BLaER1 (cell line): ENCODE measurements around the gene TMEM97.
"Not testable (repeated sequence)": the region's sequence is repeated elsewhere in the genome, so short reads cannot be mapped to it uniquely, and the experiment has no call there.

Source experiments
- H3K27ac ChIP-seq: shearing (Covaris generic); formaldehyde crosslinking; 2 replicates; pipeline ENCODE4 v1.8.1; 2022
- H3K27me3 ChIP-seq: shearing (Covaris generic); formaldehyde crosslinking; 2 replicates; pipeline ENCODE4 v1.8.1; 2022
- H3K36me3 ChIP-seq: shearing (Covaris generic); formaldehyde crosslinking; 2 replicates; pipeline ENCODE4 v1.8.1; 2022
- H3K4me1 ChIP-seq: shearing (Covaris generic); formaldehyde crosslinking; 2 replicates; pipeline ENCODE4 v1.8.1; 2022
- H3K4me2 ChIP-seq: shearing (Covaris generic); formaldehyde crosslinking; 2 replicates; pipeline ENCODE4 v1.8.1; 2022
- H3K4me3 ChIP-seq: shearing (Covaris generic); formaldehyde crosslinking; 2 replicates; pipeline ENCODE4 v1.8.1; 2022
- H3K9ac ChIP-seq: shearing (Covaris generic); formaldehyde crosslinking; 2 replicates; pipeline ENCODE4 v1.8.1; 2022
- H3K9me3 ChIP-seq: shearing (Covaris generic); formaldehyde crosslinking; 2 replicates; pipeline ENCODE4 v1.8.1; 2022
- H4K20me1 ChIP-seq: shearing (Covaris generic); formaldehyde crosslinking; 2 replicates; pipeline ENCODE4 v1.8.1; 2022
- Cebpa-rat ChIP-seq: shearing (Covaris generic); IDR thresholded peaks from 2 replicates; pipeline ENCODE4 v1.8.1; 2022

The TMEM97 gene

DNA sequence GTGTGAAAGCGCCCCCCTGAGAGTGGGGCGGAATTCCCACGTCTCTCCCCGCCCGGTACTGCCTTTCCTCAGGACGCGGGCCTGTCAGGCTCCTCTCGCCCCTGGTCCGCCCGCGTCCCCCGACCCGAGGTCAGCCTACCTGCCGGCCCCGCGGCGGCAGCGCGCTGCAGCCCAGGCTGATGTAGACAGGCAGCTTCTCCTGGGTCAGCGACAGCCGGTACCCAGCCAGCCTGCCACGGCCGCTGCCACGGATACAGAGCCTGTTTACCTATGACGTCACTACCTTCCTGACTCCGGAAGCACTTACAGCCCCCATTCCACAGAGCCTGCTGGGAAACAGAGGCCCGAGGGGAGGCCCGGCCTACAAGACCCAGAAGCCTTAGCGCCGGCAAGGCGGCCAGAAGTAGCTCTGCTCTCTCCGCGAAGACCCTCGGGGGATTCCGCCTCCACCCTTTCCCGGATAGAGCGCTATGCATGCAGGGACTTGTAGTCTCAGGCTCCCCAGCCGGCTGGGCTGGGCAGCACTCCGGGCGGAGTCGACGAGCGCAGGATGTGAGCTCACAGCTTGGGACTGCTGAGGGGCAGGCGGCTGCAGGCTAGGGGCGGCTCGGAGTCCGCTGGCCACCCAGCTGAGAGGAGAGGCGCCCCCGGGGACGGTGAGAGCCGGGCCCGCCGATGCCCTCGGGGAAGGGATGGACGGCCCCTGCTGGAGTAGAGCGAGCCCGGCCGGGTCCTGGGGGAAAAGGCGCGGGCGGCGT is 16.4 kb downstream of the TMEM97 start, which contains the start of the genes IFT20 and TNFAIP1:
IFT20 (minus strand) TSS at position 272 of the 758 bp plus-strand sequence. CDS start 3,487 bp downstream, outside the sequence.
TNFAIP1 (plus strand) TSS at position 561 of the 758 bp plus-strand sequence. CDS start 3,761 bp downstream, outside the sequence.
- TF ChIP-seq Cebpa-rat: no peak

GRCh38 chr17:28335959-28336871 is 17.2 kb downstream of the TMEM97 start:
- Histone ChIP-seq H3K4me1 (peaks cover 25% of the 10 kb centered on the region), H3K27me3 (no peaks in the 10 kb centered on the region), H3K4me2 (peak overlapping the region; percentile 95), H3K9me3 (no peaks in the 10 kb centered on the region), H3K4me3 (peak overlapping the region; percentile 93), H4K20me1 (peaks cover 67% of the 10 kb centered on the region), H3K27ac (peak overlapping the region; percentile 64; the same call in 1 of the 2 replicates), H3K36me3 (peaks cover 37% of the 10 kb centered on the region), H3K9ac (peak overlapping the region; percentile 84)
- TF ChIP-seq Cebpa-rat: no peak

More for the DNA sequence above, 16.4 kb downstream of the TMEM97 start, which contains the start of the genes IFT20 and TNFAIP1:
- Histone ChIP-seq H3K27me3 (no peaks in the 10 kb centered on the region), H3K4me3 (peak within 1 kb of the TSS; percentile 93), H3K9me3 (no peaks in the 10 kb centered on the region), H3K9ac (peak within 1 kb of the TSS; percentile 84), H3K4me1 (peaks cover 25% of the 10 kb centered on the region), H3K4me2 (peak within 1 kb of the TSS; percentile 98), H4K20me1 (peaks cover 76% of the 10 kb centered on the region), H3K36me3 (peaks cover 37% of the 10 kb centered on the region), H3K27ac (peak within 1 kb of the TSS; percentile 64)

- H3K36me3 ChIP-seq: peaks cover 47% of the 10 kb centered on the region
- H3K27me3 ChIP-seq: no peaks in the 10 kb centered on the region
- H3K4me2 ChIP-seq: no peak overlapping the region
- H3K9ac ChIP-seq: no peak overlapping the region; the same call in 1 of the 2 replicates
- H3K4me1 ChIP-seq: peaks cover 25% of the 10 kb centered on the region
- H3K9me3 ChIP-seq: no peaks in the 10 kb centered on the region
- peaks cover 56% of the 10 kb centered on the region for H4K20me1 ChIP-seq
- TF ChIP-seq Cebpa-rat: no peak
- H3K4me3 ChIP-seq: no peak overlapping the region
- no peak overlapping the region for H3K27ac ChIP-seq
These were observed 19.2 kb downstream of the TMEM97 start for GRCh38 chr17:28338056-28338768.

DNA sequence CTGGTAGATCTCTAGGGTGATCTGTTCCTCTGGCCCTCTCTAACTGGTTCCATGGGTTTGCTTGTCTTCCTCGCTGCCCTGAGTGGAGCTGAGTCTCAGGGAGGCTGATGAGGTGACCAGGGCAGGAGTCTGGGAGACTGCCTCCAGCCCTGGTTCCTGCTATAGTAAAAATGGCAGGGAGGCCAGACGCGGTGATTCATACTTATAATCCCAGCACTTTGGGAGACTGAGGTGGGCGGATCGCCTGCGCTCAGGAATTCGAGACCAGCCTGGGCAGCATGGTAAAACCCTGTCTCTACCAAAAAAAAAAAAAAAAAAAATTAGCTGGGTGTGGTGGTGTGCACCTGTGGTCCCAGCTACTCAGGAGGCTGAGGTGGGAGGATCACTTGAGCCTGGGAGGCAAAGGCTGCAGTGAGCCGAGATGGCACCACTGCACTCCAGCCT is 19.8 kb downstream of the TMEM97 start:
- not testable (repeated sequence) for H3K27me3 ChIP-seq, H3K27ac ChIP-seq, H3K4me3 ChIP-seq, H3K9me3 ChIP-seq, H3K9ac ChIP-seq, H3K4me2 ChIP-seq
- Histone ChIP-seq H3K36me3 (peaks cover 53% of the 10 kb centered on the region), H3K4me1 (peaks cover 20% of the 10 kb centered on the region), H4K20me1 (peaks cover 55% of the 10 kb centered on the region)

DNA sequence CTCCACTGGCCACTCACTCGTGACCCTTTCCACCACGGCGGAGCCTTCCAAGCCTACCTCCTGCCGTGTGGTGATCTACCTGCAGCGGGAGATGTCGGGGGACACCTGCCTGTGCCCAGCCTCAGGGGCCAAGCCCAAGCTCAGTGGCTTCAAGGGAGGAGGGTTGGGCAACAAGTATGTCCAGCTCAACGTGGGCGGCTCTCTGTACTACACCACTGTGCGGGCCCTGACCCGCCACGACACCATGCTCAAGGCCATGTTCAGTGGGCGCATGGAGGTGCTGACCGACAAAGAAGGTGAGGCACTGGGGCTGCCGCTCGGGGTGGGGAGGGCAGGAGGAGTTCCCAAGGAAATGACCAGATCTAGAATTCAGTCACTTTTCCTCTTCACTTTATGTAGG is 20.4 kb downstream of the TMEM97 start:
- no peak overlapping the region for H3K27ac ChIP-seq
- H3K36me3 ChIP-seq: peaks cover 59% of the 10 kb centered on the region
- H4K20me1 ChIP-seq: peaks cover 55% of the 10 kb centered on the region
- no peak overlapping the region for H3K9ac ChIP-seq
- peaks cover 14% of the 10 kb centered on the region for H3K4me1 ChIP-seq
- H3K27me3 ChIP-seq: no peaks in the 10 kb centered on the region
- H3K9me3 ChIP-seq: no peaks in the 10 kb centered on the region
- no peak overlapping the region for H3K4me3 ChIP-seq
- no peak overlapping the region for H3K4me2 ChIP-seq
- no peak for TF ChIP-seq Cebpa-rat

GRCh38 chr17:28340374-28340773 is 21.4 kb downstream of the TMEM97 start:
- peaks cover 68% of the 10 kb centered on the region for H3K36me3 ChIP-seq
- peaks cover 58% of the 10 kb centered on the region for H4K20me1 ChIP-seq
- H3K4me1 ChIP-seq: peaks cover 9% of the 10 kb centered on the region
- no peak overlapping the region for H3K27ac ChIP-seq
- H3K9me3 ChIP-seq: no peaks in the 10 kb centered on the region
- H3K9ac ChIP-seq: no peak overlapping the region
- TF ChIP-seq Cebpa-rat: no peak
- no peak overlapping the region for H3K4me2 ChIP-seq
- no peaks in the 10 kb centered on the region for H3K27me3 ChIP-seq
- no peak overlapping the region for H3K4me3 ChIP-seq

DNA sequence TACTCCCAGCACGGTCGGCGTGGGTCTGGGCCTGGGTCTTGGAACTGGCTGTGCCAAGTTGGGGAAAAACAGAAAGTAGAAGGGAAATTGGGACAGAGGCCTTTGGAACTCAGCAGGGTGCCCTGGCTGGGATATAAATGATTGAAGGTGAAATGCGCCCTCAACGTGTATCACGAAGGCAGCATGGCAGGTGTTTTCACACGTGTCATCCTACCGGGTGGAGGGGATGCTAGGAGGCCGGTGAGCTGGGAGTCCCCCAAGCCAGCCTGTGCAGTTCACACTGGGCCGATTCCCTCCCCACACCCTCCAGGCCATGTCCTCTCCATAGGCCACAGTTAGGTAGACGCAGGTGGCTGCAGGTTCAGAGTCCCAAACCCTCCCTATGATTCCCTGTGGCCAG is 22.5 kb downstream of the TMEM97 start:
- peaks cover 80% of the 10 kb centered on the region for H3K36me3 ChIP-seq
- no peak overlapping the region for H3K9ac ChIP-seq
- no peak overlapping the region for H3K27ac ChIP-seq
- no peaks in the 10 kb centered on the region for H3K9me3 ChIP-seq
- no peak overlapping the region for H3K4me2 ChIP-seq
- no peak overlapping the region for H3K4me3 ChIP-seq
- peaks cover 59% of the 10 kb centered on the region for H4K20me1 ChIP-seq
- H3K27me3 ChIP-seq: no peaks in the 10 kb centered on the region
- peaks cover 4% of the 10 kb centered on the region for H3K4me1 ChIP-seq
- no peak for TF ChIP-seq Cebpa-rat

DNA sequence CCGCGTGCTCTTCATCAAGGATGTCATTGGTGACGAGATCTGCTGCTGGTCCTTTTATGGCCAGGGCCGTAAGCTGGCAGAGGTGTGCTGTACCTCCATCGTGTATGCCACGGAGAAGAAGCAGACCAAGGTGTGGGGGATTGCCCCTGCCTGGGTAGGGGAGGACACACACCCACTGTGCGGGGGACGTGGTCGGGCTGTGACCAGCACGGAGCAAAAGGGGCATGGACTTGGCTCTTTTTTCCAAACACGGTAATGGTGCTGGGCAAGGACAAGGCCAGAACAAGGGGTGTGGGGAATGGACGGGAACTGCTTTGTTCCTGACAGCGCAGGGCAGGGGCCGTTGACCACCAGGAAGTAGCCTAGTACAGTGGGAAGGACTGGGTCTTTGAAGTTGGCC is 23.3 kb downstream of the TMEM97 start:
- Histone ChIP-seq H4K20me1 (peaks cover 54% of the 10 kb centered on the region), H3K9ac (no peak overlapping the region), H3K36me3 (peaks cover 88% of the 10 kb centered on the region), H3K27ac (no peak overlapping the region), H3K27me3 (no peaks in the 10 kb centered on the region), H3K4me2 (no peak overlapping the region), H3K9me3 (no peaks in the 10 kb centered on the region), H3K4me3 (no peak overlapping the region), H3K4me1 (no peaks in the 10 kb centered on the region)
- no peak for TF ChIP-seq Cebpa-rat

- TF ChIP-seq Cebpa-rat: no peak
- H3K9me3 ChIP-seq: no peaks in the 10 kb centered on the region
- H3K36me3 ChIP-seq: peaks cover 96% of the 10 kb centered on the region
- H3K27ac ChIP-seq: no peak overlapping the region
- H3K9ac ChIP-seq: no peak overlapping the region
- no peak overlapping the region for H3K4me2 ChIP-seq
- no peaks in the 10 kb centered on the region for H3K27me3 ChIP-seq
- H3K4me3 ChIP-seq: no peak overlapping the region
- H4K20me1 ChIP-seq: peaks cover 51% of the 10 kb centered on the region
- H3K4me1 ChIP-seq: no peaks in the 10 kb centered on the region
These were observed 24.5 kb downstream of the TMEM97 start for GRCh38 chr17:28343491-28343932.
